ENCODE measurements around the gene CTSW.

GRCh38 chr11:65873318-65874156 is 6.1 kb upstream of the CTSW start:
- peak in 1 of 6 experiments; percentile 41 for TF ChIP-seq CTCF (IDR thresholded peaks at IDR 0.05)
- peak; percentile 96 to 97 for TF ChIP-seq POLR2AphosphoS5 (IDR thresholded peaks at IDR 0.05)
- peak in 2 of 4 donors; percentile 54 to 81 for TF ChIP-seq EP300 (IDR thresholded peaks at IDR 0.05)
- TF ChIP-seq POLR2A (IDR thresholded peaks at IDR 0.05), result peak in 2 of 4 donors; percentile 78 to 87
